HFF-Myc (cell line): Measurements from ENCODE around the gene PPL.
"Not testable (repeated sequence)": the region's sequence is repeated elsewhere in the genome, so short reads cannot be mapped to it uniquely, and the experiment has no call there.

Source experiments
- DNase-seq: peaks from one replicate; pipeline ENCODE4 v3.0.0-alpha.2; 2011; ENCODE audit warnings: low read depth; ENCODE audit errors: extremely low read depth
- H3K4me3 ChIP-seq: replicated peaks from 2 replicates; pipeline ENCODE4 v1.5.1; 2011; ENCODE audit warnings: low read depth, mild to moderate bottlenecking, control low read depth, low read length
- CTCF ChIP-seq: IDR thresholded peaks from 2 replicates; pipeline ENCODE4 v1.5.1; 2012; ENCODE audit warnings: mild to moderate bottlenecking, low read depth, low read length, control low read depth; ENCODE audit errors: missing control alignments

The PPL gene

GRCh38 chr16:4968879-4969483 is 32.0 kb upstream of the PPL start:
- no peak overlapping the region for H3K4me3 ChIP-seq
- no peak for DNase-seq
- TF ChIP-seq CTCF = no peak

GRCh38 chr16:4968278-4968677 is 31.3 kb upstream of the PPL start:
- not testable (repeated sequence) for H3K4me3 ChIP-seq, DNase-seq

- H3K4me3 ChIP-seq = no peak overlapping the region
- no peak for TF ChIP-seq CTCF
- DNase-seq = no peak
Measured at GRCh38 chr16:4966736-4967453, 29.9 kb upstream of the PPL start.

GRCh38 chr16:4963527-4963926 is 26.6 kb upstream of the PPL start:
- not testable (repeated sequence) for DNase-seq, H3K4me3 ChIP-seq

- DNase-seq = no peak
- no peak for TF ChIP-seq CTCF
- H3K4me3 ChIP-seq = no peak overlapping the region
Measured at GRCh38 chr16:4962716-4963115, 25.8 kb upstream of the PPL start.

- DNase-seq = no peak
- H3K4me3 ChIP-seq = no peak overlapping the region
- TF ChIP-seq CTCF = no peak
Measured at GRCh38 chr16:4960579-4960978, 23.6 kb upstream of the PPL start.

GRCh38 chr16:4958510-4959438 is 21.8 kb upstream of the PPL start:
- H3K4me3 ChIP-seq = peak overlapping the region; percentile 33
- no peak for TF ChIP-seq CTCF
- DNase-seq = no peak
